ENCODE data around the gene XPNPEP3.

DNA sequence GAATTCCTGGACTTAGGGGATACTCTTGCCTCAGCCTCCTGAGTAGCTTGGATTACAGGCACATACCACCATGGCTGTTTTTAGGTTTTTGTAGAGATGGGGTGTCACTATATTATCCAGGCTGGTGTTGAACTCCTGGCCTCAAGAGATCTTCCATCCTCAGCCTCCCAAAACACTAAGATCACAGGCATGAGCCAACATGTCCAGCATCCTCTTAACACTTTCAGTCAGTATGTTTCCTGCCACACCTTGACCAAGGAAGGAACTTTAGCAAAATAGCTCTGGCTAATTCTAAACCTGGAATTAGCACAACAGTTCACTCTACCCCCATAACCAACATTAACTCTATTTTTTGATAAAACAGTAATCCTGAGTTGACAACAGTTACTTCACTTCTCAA is 32.2 kb downstream of the XPNPEP3 start:
- TF ChIP-seq ZNF776 (tag by site-specific recombination; IDR thresholded peaks at IDR 0.05; ENCODE audit: borderline replicate concordance) = no peak
- TF ChIP-seq ZNF24 (tag by site-specific recombination; IDR thresholded peaks at IDR 0.05) = no peak
- TF ChIP-seq CTCF (tag by site-specific recombination; IDR thresholded peaks at IDR 0.05) = no peak
